GM15510 (cell line): ENCODE measurements around the gene NAV3.

ENCODE experiments used
- POLR2A ChIP-seq: IDR thresholded peaks from 3 replicates; pipeline ENCODE4 v1.6.1; 2011; ENCODE audit warnings: borderline replicate concordance; ENCODE audit not compliant: insufficient read length; ENCODE audit errors: extremely low read depth

Gene NAV3

GRCh38 chr12:78120306-78120705 lies 289.6 kb downstream of the NAV3 start:
- TF ChIP-seq POLR2A, result no peak

- no peak for TF ChIP-seq POLR2A
Observed at GRCh38 chr12:78120866-78121560, 290.3 kb downstream of the NAV3 start.

GRCh38 chr12:78121969-78122610 lies 291.4 kb downstream of the NAV3 start:
- no peak for TF ChIP-seq POLR2A

- no peak for TF ChIP-seq POLR2A
Observed at GRCh38 chr12:78128211-78128610, 297.5 kb downstream of the NAV3 start.

- TF ChIP-seq POLR2A, result no peak
Observed at GRCh38 chr12:78143717-78144116, 313.0 kb downstream of the NAV3 start.

DNA sequence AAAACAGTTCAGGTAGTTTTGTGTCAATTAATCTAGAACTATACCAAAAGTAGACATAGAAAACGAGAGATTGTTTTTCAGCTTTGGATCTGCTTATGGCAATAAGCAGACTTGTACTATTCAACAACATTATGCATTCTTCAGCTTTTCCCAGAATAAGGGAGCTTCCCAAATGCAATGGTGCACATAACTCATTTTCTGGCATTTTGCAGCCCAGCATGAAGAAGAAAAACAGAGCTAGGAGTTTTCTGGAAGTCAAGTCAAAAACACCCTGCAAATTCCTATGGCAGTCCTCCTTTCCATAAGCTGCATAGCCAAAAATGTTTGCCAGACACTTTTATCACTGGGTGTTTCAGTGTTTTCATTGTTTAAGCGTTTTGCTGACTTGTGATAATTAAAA lies 314.7 kb downstream of the NAV3 start:
- TF ChIP-seq POLR2A, result no peak

GRCh38 chr12:78146365-78146772 lies 315.7 kb downstream of the NAV3 start:
- no peak for TF ChIP-seq POLR2A

DNA sequence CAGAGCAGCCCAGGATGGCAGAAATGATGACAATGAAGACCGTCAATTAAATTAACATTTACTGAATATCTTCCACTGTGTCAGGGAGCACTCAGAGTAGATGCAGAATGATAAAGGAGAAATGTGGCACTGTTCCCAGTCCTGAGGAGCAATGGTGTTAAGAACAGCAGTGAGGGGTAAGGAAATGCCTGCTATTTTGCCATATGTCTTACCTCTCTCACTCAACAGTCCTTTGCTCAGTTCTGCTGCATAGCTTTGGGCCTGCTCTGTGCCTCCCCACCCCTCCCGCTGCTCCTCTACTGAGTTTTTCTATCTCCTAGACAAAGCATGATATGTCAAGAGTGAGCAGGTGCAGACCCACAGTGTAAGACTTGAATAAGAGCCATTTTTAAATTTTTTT lies 318.8 kb downstream of the NAV3 start:
- no peak for TF ChIP-seq POLR2A

GRCh38 chr12:78155546-78155945 lies 324.9 kb downstream of the NAV3 start:
- TF ChIP-seq POLR2A, result no peak

DNA sequence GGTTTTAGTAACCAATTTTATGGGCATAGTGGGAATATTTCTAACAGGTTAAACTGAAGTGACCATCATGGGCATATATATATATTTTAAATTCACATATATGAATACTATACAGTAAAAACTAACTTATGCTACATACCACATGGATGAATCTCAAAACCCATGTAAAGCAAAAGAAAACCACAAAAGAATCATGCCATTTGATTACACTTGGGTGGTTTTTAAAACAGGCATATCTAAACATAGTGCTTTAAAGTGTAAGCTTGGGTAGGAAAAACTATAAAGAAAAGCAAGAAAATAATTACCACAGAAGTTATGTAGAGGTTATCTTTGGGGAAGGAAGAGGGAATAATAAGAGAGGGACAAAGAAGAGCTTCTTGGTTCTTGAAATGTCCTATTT lies 326.1 kb downstream of the NAV3 start:
- no peak for TF ChIP-seq POLR2A

DNA sequence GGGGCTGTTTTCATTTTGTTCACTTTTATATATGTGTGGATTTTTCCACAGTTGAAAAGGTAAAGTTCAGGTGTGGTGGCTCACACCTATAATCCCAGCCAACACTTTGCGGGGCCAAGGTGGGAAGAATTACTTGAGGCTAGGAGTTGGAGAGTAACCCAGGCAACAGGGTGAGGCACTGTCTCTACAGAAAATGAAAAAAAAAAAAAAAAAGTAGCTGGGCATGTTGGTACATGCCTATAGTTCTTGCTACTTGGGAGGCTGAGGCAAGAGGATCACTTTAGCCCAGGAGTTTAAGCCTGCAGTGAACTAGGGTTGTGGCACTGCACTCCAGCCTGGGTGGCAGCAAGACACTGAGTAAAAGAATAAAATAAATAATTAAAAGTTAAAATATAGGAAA lies 326.5 kb downstream of the NAV3 start:
- no peak for TF ChIP-seq POLR2A

DNA sequence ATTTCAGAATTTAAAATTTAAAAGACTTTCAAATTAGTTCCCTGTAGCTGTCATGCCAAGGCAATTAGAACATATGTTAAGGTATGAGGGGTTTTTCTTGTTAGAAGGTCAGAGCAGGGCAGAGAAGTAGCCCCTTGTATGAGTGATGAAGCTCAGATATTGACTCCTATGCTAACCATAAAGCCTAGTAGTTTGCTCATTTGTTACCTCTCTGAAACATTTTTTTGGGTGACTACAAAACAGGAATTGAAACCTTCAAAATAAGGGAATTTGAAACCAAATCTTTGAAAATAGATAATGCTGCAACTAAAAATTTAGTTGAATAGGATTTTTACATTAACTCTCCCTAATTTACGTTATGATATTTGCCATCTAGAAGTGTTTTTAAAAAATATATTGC lies 333.5 kb downstream of the NAV3 start:
- TF ChIP-seq POLR2A, result no peak

DNA sequence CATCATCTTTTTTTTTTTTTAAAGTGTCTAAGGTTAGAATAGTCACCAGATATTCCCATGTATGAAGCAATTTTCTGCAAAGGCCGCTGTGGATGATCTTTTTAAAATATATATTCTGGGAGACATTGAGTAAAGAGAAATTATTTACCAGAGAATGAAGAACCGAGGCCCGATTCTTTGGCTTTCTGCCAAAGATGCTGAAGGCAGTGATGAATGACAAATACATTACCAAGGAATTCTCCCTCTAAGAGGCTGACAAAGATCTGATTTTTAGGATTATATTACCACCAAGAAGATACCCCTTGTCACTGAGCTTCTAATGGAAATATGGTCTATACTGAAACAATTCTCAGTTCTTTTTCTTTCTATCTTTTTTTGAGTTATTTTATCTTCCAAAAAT lies 336.8 kb downstream of the NAV3 start:
- TF ChIP-seq POLR2A, result no peak

GRCh38 chr12:78171061-78171460 lies 340.4 kb downstream of the NAV3 start:
- TF ChIP-seq POLR2A, result no peak

DNA sequence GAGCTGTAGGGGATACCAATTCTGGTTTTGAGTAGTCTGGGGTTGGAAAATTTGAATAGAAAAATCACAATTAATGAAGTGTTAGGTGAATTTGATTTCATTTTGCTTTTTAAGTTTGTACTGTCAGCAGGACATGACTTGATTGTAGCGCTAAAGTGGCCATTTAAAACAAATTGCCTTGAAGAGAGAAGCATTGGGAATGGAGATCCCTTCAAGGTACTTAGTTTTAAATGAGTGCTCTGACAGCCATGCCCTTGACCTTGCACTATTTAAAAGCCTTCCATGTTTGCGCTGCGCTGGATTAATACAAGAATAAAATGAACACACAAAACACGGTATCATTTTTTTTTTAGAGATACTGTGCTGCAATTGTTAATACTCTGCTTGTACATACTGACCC lies 345.9 kb downstream of the NAV3 start:
- TF ChIP-seq POLR2A, result no peak

- TF ChIP-seq POLR2A, result no peak
Observed at GRCh38 chr12:78177298-78177697, 346.6 kb downstream of the NAV3 start.

DNA sequence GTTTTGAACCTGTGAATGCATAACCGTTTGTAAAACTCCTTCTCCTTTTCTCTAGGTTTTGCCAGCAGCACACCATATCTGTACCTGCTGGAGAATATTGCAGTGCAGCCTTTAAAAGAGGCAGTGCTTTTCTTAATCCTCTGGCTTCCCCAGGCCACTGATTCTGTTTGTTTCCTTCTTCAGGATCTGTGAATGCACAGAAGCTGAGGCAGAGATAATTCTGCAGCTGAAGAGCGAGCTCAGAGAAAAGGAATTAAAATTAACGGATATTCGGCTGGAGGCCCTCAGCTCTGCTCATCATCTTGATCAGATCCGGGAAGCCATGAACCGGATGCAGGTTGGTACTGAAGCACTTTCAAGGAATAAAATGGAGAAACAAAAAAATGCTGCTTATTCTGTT lies 348.7 kb downstream of the NAV3 start:
- TF ChIP-seq POLR2A, result no peak

- TF ChIP-seq POLR2A, result no peak
Observed at GRCh38 chr12:78181544-78182162, 351.0 kb downstream of the NAV3 start.
